PC-3 (cell line): ENCODE measurements around the gene GRK6. TPM values are rescaled to one million over a fixed set of nuclear protein-coding genes. Genes with fewer than 3 reads are reported as not detected.
A peak's percentile ranks its signal among the peaks of the same experiment; 100 is the strongest.

ENCODE experiments used
- ATAC-seq: fragments of 200-7000 bp; cut with Tn5 transposase; 2 replicates; pipeline ENCODE4 v1.9.1; 2020; ENCODE audit warnings: mild to moderate bottlenecking, moderate library complexity
- BruUV-seq: library from RNA; stranded (reverse); fragments of 400-500 nt; replicated peaks from 2 replicates; lab custom pipeline; 2021; lab: Mats Ljungman, UMichigan
- CTCF ChIA-PET: fragments of 300-600 bp; sonication (Branson Sonifier 250); formaldehyde crosslinking; loops from one replicate; lab custom pipeline; 2022; ENCODE audit warnings: antibody characterized with exemption; lab: Charles Lee
- POLR2A ChIA-PET: fragments of 300-600 bp; sonication (Branson Sonifier 250); formaldehyde crosslinking; loops from one replicate; lab custom pipeline; 2022; ENCODE audit warnings: antibody characterized with exemption; ENCODE audit not compliant: unreplicated experiment; lab: Charles Lee
- DNase-seq: peaks from one replicate; pipeline ENCODE4 v3.0.0-alpha.2; 2015
- H2AFZ ChIP-seq: fragments of 300-600 bp; sonication (generic); 2 replicates; pipeline ENCODE4 v1.6.0; 2016; ENCODE audit warnings: antibody characterized with exemption, low read length
- H3F3A ChIP-seq: fragments of 300-600 bp; sonication (generic); one replicate; pipeline ENCODE4 v1.6.0; 2017; ENCODE audit warnings: antibody characterized with exemption, low read length, control low read depth, mild to moderate bottlenecking; ENCODE audit not compliant: unreplicated experiment
- H3K27ac ChIP-seq: fragments of 300-600 bp; sonication (generic); 2 replicates; pipeline ENCODE4 v1.5.1; 2016; ENCODE audit warnings: mild to moderate bottlenecking, low read length
- H3K27me3 ChIP-seq: fragments of 300-600 bp; sonication (generic); 2 replicates; pipeline ENCODE4 v1.6.1; 2016; ENCODE audit warnings: low read length, mixed read lengths
- H3K36me3 ChIP-seq: fragments of 300-600 bp; sonication (generic); 2 replicates; pipeline ENCODE4 v1.6.1; 2016; ENCODE audit warnings: low read depth, mixed run types, low read length, mixed read lengths
- H3K4me1 ChIP-seq: fragments of 300-600 bp; sonication (generic); 2 replicates; pipeline ENCODE4 v1.5.1; 2016; ENCODE audit warnings: low read length; ENCODE audit not compliant: insufficient read depth
- H3K4me2 ChIP-seq: fragments of 300-600 bp; sonication (generic); 2 replicates; pipeline ENCODE4 v1.6.0; 2016; ENCODE audit warnings: low read length
- H3K4me3 ChIP-seq: fragments of 300-600 bp; sonication (generic); 2 replicates; pipeline ENCODE4 v1.5.1; 2016; ENCODE audit warnings: mild to moderate bottlenecking, low read length, mixed read lengths
- H3K79me2 ChIP-seq: fragments of 300-600 bp; sonication (generic); 2 replicates; pipeline ENCODE4 v1.6.1; 2017; ENCODE audit warnings: low read length, mixed read lengths
- H3K9ac ChIP-seq: fragments of 300-600 bp; sonication (generic); 2 replicates; pipeline ENCODE4 v1.6.0; 2016; ENCODE audit warnings: mild to moderate bottlenecking, low read length
- H3K9me2 ChIP-seq: fragments of 300-600 bp; sonication (generic); replicated peaks from 2 replicates; pipeline ENCODE4 v1.6.1; 2016; ENCODE audit warnings: mixed run types, low read length, mixed read lengths
- H3K9me3 ChIP-seq: fragments of 300-600 bp; sonication (generic); 2 replicates; pipeline ENCODE4 v1.6.1; 2016; ENCODE audit warnings: low read length, mixed read lengths
- H4K20me1 ChIP-seq: fragments of 300-600 bp; sonication (generic); 2 replicates; pipeline ENCODE4 v1.6.1; 2016; ENCODE audit warnings: low read length, mixed read lengths
- CTCF ChIP-seq: fragments of 300-600 bp; sonication (generic); conservative IDR thresholded peaks from 2 replicates; pipeline ENCODE4 v1.5.1; 2017; ENCODE audit warnings: antibody characterized with exemption, low read depth, mild to moderate bottlenecking, low read length
- EZH2 ChIP-seq: fragments of 300-600 bp; sonication (generic); IDR thresholded peaks from one replicate; pipeline ENCODE4 v1.6.1; 2017; ENCODE audit warnings: antibody characterized with exemption, mild to moderate bottlenecking, low read length; ENCODE audit not compliant: unreplicated experiment
- EZH2phosphoT487 ChIP-seq: fragments of 300-600 bp; sonication (generic); IDR thresholded peaks from 2 replicates; pipeline ENCODE4 v1.6.1; 2018; ENCODE audit warnings: mild to moderate bottlenecking, antibody characterized with exemption, low read length, borderline replicate concordance
- intact Hi-C: fragments of 100-400 bp; cut with micrococcal nuclease; formaldehyde crosslinking; loops from 2 replicates; pipeline ENCODE4 v1.9.0; 2023
- total RNA-seq: library from RNA; depleted of rRNA; stranded (reverse); fragments of >200 nt; gene quantifications from 2 replicates; pipeline ENCODE4 v1.2.3, GENCODE V29; 2014

Gene GRK6
- total RNA-seq, 1 experiment from 2014 or later, result 69.9 TPM

- ChIA-PET CTCF (interaction anchor here (0.6 to 1.0 kb wide), 2 partner anchors 43 to 69 kb away, joined by 4 to 6 read pairs; partner anchors contain the start of gene DDX41), POLR2A (interaction anchor here (1.9 kb wide), 1 partner anchor 24 kb away, joined by 6 read pairs; the partner anchor contains the start of gene PDLIM7)
- peak; percentile 69 for ATAC-seq
- H3K4me3 ChIP-seq, result peak within 1 kb of the TSS; percentile 90
- peak within 1 kb of the TSS; percentile 60 for H2AFZ ChIP-seq
- BruUV-seq, result no TSS peak
- H3K79me2 ChIP-seq, result peaks cover 34% of the 10 kb centered on the region
- no peaks in the 10 kb centered on the region for H3K9me3 ChIP-seq
- H3F3A ChIP-seq, result no peaks in the 10 kb centered on the region
- H3K9ac ChIP-seq, result peak within 1 kb of the TSS; percentile 68
- peaks cover 36% of the 10 kb centered on the region; the same call in 1 of the 2 replicates for H4K20me1 ChIP-seq
- H3K4me2 ChIP-seq, result peak within 1 kb of the TSS; percentile 98
- H3K36me3 ChIP-seq, result no peaks in the 10 kb centered on the region
- H3K4me1 ChIP-seq, result peaks cover 21% of the 10 kb centered on the region
- intact Hi-C loops, result loop anchor here (2.0 kb wide), 1 partner anchor 17 kb away; no protein-coding TSS in a partner anchor
- no peaks in the 10 kb centered on the region for H3K27me3 ChIP-seq
- H3K9me2 ChIP-seq, result no peaks in the 10 kb centered on the region
- no peak for TF ChIP-seq CTCF
- TF ChIP-seq EZH2phosphoT487, result no peak
- TF ChIP-seq EZH2, result no peak
- DNase-seq, result peak; percentile 61
- H3K27ac ChIP-seq, result no peak within 1 kb of the TSS
Measured at GRCh38 chr5:177473443-177474001, 47.0 kb downstream of the GRK6 start, which contains the start of gene DBN1. Gene DBN1, minus strand, starts transcription at chr5:177473634. Its CDS starts 113 bp downstream, at chr5:177473521.

GRCh38 chr5:177474002-177474476 is 47.6 kb downstream of the GRK6 start:
- Histone ChIP-seq H3K9me3 (no peaks in the 10 kb centered on the region), H3K4me3 (no peak overlapping the region), H3K9me2 (no peaks in the 10 kb centered on the region), H4K20me1 (peaks cover 30% of the 10 kb centered on the region; the same call in 1 of the 2 replicates), H3F3A (no peaks in the 10 kb centered on the region), H2AFZ (no peak overlapping the region), H3K79me2 (peaks cover 34% of the 10 kb centered on the region), H3K36me3 (no peaks in the 10 kb centered on the region), H3K27me3 (no peaks in the 10 kb centered on the region), H3K27ac (no peak overlapping the region), H3K4me2 (no peak overlapping the region), H3K9ac (no peak overlapping the region), H3K4me1 (peaks cover 21% of the 10 kb centered on the region)
- CTCF ChIA-PET, result interaction anchor here (1.0 kb wide), 1 partner anchor 69 kb away, joined by 4 read pairs; no protein-coding TSS in a partner anchor
- no peak for TF ChIP-seq EZH2
- TF ChIP-seq EZH2phosphoT487, result no peak
- TF ChIP-seq CTCF, result no peak
- POLR2A ChIA-PET, result no interaction called here
- no TSS peak for BruUV-seq
- ATAC-seq (no peak), DNase-seq (no peak)
- intact Hi-C loops, result no loop called here
